RCC 7860 (cell line): ENCODE results near the gene FAM131C.
A peak's percentile ranks its signal among the peaks of the same experiment; 100 is the strongest.
"Not testable (repeated sequence)": the region's sequence is repeated elsewhere in the genome, so short reads cannot be mapped to it uniquely, and the experiment has no call there.

Experiments
- DNase-seq: peaks from one replicate; pipeline ENCODE4 v3.0.0-alpha.2; 2015; ENCODE audit warnings: low spot score
- FAIRE-seq: peaks from 2 replicates; lab custom pipeline; 2012; peaks lifted over from hg19 to GRCh38; lab: Jason Lieb, UNC

FAM131C gene

GRCh38 chr1:16041200-16041599 lies 32.3 kb downstream of the FAM131C start:
- no peak for FAIRE-seq

DNA sequence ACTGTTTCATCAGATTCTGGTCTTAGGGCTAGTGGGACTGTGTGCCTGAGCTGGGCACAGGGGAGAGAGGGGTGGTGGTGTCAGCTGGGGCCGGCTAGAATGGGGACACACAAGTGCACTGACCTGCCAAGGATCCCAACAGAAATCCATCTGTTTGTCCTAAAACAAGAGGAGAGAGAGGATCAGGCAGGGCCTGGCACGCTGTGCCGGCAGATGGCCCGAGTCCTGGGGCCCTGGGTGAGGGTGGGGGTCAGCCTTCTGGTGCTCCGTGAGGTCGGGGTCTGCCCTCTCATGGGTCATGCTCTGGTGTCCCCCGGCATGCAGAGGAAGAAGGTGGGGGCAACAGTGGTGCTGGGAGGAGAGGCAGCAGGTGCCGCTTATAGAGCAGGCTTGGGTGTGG lies 33.6 kb downstream of the FAM131C start:
- DNase-seq, FAIRE-seq: not testable (repeated sequence)

More at GRCh38 chr1:16041200-16041599, 32.3 kb downstream of the FAM131C start:
- DNase-seq: no peak

GRCh38 chr1:16038620-16038912 lies 34.9 kb downstream of the FAM131C start:
- DNase-seq: peak; percentile 37
- no peak for FAIRE-seq

GRCh38 chr1:16036461-16036860 lies 37.0 kb downstream of the FAM131C start:
- not testable (repeated sequence) for FAIRE-seq, DNase-seq

DNA sequence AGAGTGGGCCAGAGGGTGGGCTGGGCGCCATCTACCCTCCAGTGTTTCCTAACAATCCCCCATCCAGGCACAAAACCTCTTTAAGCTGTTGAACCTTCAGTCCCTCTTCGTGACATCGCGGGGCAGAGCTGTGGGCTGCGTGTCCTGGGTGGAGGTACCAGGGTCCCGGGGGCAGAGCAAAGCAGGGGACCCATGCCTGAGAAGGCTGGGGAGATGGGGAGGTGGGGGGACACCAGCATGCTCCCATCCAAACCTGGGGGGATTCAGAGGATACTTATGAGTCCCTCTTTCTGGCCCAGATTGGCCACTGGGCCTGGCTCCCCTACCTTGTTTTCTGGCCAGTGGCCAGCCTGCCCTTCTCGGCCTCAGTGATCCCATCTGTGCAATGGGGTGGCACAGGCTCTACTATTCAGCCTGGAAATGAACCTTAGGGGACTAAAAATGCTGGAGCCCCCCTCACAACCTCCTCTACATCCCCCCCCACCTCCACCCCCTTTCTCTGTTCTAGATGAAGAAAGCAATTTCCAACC lies 40.3 kb downstream of the FAM131C start:
- FAIRE-seq, DNase-seq: not testable (repeated sequence)

GRCh38 chr1:16032388-16033102 lies 40.9 kb downstream of the FAM131C start:
- DNase-seq (peak; percentile 63), FAIRE-seq (no peak)

DNA sequence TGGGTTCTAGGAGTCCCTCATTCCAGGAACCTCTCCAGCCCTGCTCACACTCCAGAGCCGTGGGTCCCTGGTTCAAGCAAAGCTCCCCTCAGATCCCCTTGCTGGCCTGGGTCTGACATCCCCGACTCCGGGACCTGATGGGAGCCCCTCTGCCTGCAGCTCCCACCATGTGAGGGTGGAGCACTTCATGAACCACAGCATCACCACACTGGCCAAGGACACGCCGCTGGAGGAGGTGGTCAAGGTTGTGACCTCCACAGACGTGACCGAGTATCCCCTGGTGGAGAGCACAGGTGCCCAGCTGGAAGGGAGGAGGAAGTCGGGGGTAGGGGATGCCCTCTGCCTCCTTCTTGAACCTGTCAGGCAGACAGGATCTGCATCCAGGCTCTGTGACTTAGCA lies 41.9 kb downstream of the FAM131C start:
- DNase-seq: no peak
- no peak for FAIRE-seq

DNA sequence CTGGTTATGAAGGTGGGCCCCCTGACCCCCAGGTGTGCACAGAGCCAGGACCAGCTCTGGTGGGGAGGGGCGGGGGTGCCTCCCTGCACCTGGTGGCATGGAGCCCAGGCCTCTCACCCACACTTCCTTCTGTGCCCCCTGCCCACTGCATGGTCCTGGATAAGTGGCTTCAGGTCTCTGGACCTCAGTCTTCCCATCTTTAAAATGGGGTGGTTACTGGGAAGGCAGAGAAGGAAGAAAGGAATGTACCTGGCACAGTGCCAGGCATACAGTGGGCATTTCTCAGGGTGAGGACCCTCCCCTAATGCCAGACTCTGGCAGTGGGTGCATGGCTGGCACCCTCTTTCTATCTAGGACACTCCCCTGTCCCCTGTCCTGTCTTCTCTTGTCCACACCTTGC lies 44.2 kb downstream of the FAM131C start:
- DNase-seq (no peak), FAIRE-seq (no peak)

- not testable (repeated sequence) for DNase-seq, FAIRE-seq
These were observed 44.5 kb downstream of the FAM131C start for GRCh38 chr1:16029003-16029268.

DNA sequence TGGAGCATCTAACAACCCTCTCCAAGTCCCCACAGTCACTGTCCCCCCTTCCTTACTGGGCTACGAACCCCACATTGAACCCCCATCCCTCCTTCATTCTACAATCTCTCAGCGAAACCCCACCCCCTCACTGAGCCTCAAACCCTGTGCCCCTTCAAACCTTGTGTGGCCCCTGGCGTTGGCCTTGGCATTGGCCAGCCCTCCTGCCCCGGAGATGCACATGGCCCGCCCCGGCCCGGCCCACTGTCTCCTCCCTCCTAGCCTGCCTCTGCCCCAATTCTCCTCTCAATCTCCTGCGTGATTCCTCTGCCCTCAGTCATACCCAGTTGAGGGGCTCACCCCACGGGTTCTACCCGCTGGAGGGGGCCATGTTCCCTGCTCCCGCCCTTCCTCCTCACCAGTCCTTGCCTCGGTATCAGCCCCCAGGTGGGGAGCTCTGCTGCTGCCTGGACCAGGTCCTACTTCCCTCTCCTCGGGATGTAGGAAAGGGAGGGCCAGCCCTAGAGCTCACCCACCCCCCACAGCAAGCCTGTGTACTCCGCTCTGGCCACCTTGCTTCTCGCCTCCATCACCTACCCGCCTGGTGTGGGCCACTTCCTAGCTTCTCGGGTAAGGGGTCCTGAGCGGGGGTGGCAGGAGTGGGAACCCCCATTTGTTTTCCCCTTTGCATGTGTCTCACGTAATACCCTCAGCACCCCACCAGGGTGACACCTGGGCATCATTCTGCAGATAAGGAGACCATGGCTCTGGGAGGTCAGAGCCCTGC lies 45.0 kb downstream of the FAM131C start:
- FAIRE-seq (no peak), DNase-seq (no peak)

GRCh38 chr1:16026723-16027484 lies 46.5 kb downstream of the FAM131C start:
- DNase-seq (no peak), FAIRE-seq (no peak)

DNA sequence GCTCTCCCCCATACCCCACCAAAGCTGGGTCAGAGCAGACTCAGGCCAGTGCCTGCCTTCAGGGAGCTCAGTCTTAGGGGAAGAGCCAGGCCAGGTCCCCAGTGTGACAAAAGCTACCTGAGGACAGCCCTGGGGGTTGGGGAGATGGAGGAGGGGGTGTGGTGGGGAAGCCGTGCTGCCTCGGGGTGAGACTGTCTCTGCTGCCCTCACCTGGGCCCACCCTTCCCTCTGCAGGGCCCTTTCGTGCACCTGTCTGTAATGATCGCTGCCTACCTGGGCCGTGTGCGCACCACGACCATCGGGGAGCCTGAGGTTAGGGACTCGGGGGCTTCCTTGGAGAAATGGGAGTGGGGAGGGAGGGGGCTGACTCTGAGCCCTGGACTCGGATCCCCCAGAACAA lies 47.1 kb downstream of the FAM131C start:
- not testable (repeated sequence) for DNase-seq, FAIRE-seq

- DNase-seq (no peak), FAIRE-seq (no peak)
These were observed 50.3 kb downstream of the FAM131C start for GRCh38 chr1:16023050-16023653.

DNA sequence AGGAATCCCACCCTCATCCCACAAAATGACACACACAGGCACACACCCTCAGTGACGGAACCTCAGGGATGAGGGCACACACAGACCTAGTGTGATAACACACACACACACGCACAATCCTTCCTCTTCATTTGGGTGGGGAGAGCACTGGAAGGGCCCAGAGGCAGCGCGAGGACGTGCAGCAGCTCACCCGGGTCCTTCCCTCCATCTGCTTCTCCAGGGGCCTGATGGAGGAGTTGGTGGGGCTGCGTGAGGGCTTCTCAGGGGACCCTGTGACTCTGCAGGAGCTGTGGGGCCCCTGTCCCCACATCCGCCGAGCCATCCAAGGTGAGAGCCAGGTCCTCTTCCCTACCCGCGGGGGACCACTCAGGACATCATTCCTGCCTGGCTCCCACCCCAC lies 51.1 kb downstream of the FAM131C start:
- no peak for DNase-seq
- FAIRE-seq: no peak

DNA sequence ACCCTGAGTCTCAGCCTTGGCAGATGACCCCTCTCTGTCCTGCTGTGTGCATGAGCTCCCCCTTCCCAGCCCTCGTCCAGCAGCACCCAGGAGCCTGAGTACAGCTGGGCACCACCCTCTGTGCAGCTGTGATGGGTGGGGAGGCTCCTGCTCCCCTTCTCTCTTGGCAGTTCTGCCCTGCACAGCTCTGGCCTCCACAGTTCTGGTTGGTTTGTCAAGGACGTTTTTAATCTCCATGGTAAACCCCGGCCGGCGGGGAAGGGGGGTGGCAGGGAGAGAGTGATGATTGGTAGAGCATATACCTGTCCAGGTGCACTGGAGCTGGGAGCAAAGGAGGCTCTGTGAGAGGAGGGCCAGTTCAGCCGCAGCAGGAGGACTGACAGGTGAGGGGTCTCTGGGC lies 51.8 kb downstream of the FAM131C start, which contains the start of gene CLCNKA:
CLCNKA (plus strand) TSS at position 356 of the 400 bp plus-strand sequence. CDS start 584 bp downstream, outside the sequence.
- no peak for FAIRE-seq
- no peak for DNase-seq

DNA sequence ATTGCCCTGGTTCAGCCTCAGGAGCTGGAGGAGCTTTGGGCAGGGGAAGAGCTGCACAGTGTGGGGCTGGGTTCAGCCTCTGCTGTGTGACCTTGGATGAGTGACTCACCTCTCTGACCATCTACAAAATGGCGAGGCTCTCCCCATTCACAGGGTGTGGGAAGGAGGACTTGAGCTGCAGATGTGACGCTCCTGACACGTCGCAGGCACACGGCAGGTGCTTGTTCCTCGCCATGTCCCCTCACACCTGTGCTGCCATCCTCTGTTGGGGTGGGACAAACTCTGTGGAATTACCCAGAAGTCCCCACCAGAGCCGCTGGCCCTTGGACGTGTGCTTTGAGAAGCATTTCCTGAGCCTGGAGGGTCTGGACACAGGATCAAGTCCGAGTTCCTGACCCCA lies 52.6 kb downstream of the FAM131C start:
- not testable (repeated sequence) for FAIRE-seq

GRCh38 chr1:16020325-16020724 lies 53.1 kb downstream of the FAM131C start:
- FAIRE-seq (no peak), DNase-seq (no peak)

More for the DNA sequence above, 52.6 kb downstream of the FAM131C start:
- not testable (repeated sequence) for DNase-seq

- FAIRE-seq (no peak), DNase-seq (no peak)
These were observed 53.7 kb downstream of the FAM131C start for GRCh38 chr1:16019644-16020277.

DNA sequence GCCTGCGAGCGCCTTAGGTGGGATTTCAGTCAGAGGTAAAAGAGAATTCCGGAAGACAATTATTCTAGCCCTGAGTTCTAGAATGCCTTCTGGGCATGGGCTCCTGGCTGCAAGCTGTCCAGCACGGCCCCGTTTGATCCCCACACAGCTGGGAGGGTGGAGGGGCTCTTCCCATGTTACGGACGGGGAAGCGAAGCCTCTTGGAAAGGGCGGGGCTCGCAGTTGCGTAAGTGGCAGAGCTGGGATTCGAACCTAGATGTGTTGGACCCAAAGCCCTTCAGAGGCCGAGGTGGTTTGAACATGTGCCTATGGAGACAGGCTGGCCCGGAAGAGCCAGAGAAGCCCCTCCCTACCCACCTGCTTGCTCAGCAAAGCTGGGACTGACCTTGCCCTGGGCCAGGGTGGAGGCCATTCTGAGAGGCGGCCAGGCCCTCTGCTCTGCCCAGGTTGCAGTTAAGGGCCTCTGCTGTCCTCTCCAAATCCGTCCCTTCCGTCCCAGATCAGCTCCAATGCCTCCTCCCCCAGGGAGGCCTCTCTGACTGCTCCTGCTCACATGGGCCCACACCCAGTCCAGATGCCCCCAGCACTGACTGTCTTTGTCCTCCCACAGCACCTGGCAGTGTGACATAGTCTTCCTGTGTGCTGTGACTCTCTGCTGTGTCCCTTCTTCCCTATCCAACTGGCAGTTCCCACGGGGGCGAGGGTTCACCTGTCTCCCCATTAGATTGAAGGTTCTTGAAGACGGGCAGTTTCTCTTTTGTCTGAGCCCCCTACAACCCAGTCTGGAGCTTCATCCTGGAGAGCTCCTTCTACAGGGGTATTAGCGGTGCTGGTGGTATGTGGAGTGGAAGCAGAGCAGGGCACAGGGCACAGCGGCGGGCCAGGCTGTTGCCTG lies 54.5 kb downstream of the FAM131C start:
- no peak for DNase-seq
- FAIRE-seq: no peak
